Activated CD8-positive, alpha-beta memory T cell treated with anti-CD3 and anti-CD28 coated beads for 24 hours (primary cell): ENCODE measurements around the gene PLCZ1.
"Not testable (repeated sequence)": the region's sequence is repeated elsewhere in the genome, so short reads cannot be mapped to it uniquely, and the experiment has no call there.

ENCODE experiments used
- DNase-seq: peaks from one replicate; pipeline ENCODE4 v3.0.0-alpha.2; 2020

The PLCZ1 gene

GRCh38 chr12:18696971-18697602, 40.7 kb downstream of the PLCZ1 start:
- no peak for DNase-seq

GRCh38 chr12:18693986-18694385, 43.8 kb downstream of the PLCZ1 start:
- DNase-seq, result not testable (repeated sequence)

GRCh38 chr12:18690653-18691052, 47.2 kb downstream of the PLCZ1 start:
- no peak for DNase-seq

GRCh38 chr12:18689771-18690170, 48.0 kb downstream of the PLCZ1 start:
- no peak for DNase-seq

GRCh38 chr12:18684430-18684829, 53.4 kb downstream of the PLCZ1 start:
- no peak for DNase-seq

- no peak for DNase-seq
Measured at GRCh38 chr12:18683327-18684013, 54.3 kb downstream of the PLCZ1 start.

GRCh38 chr12:18681818-18682217, 56.0 kb downstream of the PLCZ1 start:
- DNase-seq, result no peak

GRCh38 chr12:18676996-18677588, 60.7 kb downstream of the PLCZ1 start:
- no peak for DNase-seq

GRCh38 chr12:18676141-18676540, 61.7 kb downstream of the PLCZ1 start:
- no peak for DNase-seq

GRCh38 chr12:18658829-18659228, 79.0 kb downstream of the PLCZ1 start:
- no peak for DNase-seq

- no peak for DNase-seq
Measured at GRCh38 chr12:18658179-18658578, 79.6 kb downstream of the PLCZ1 start.

- DNase-seq, result no peak
Measured at GRCh38 chr12:18655351-18655750, 82.5 kb downstream of the PLCZ1 start.

- no peak for DNase-seq
Measured at GRCh38 chr12:18653465-18653864, 84.3 kb downstream of the PLCZ1 start.

GRCh38 chr12:18652596-18652995, 85.2 kb downstream of the PLCZ1 start:
- DNase-seq, result no peak

- DNase-seq, result no peak
Measured at GRCh38 chr12:18651525-18651924, 86.3 kb downstream of the PLCZ1 start.

- no peak for DNase-seq
Measured at GRCh38 chr12:18646286-18646890, 91.4 kb downstream of the PLCZ1 start.

- no peak for DNase-seq
Measured at GRCh38 chr12:18644564-18644963, 93.2 kb downstream of the PLCZ1 start.

GRCh38 chr12:18643681-18644080, 94.1 kb downstream of the PLCZ1 start:
- no peak for DNase-seq

GRCh38 chr12:18640321-18640955, 97.4 kb downstream of the PLCZ1 start:
- no peak for DNase-seq

GRCh38 chr12:18634382-18634781, 103.4 kb downstream of the PLCZ1 start:
- no peak for DNase-seq
